T-helper 1 cell treated with Interleukin-12 subunit alpha and Interleukin-12 subunit beta and Interleukin-4 antibody, amounts not matched to agents 30 μg/mL and 1 μg/mL, for 36 hours (primary cell): ENCODE results near the gene VAC14.

Source experiments
- H3K27ac Mint-ChIP-seq: one replicate; pipeline ENCODE4 v1.8.0; 2021; ENCODE audit warnings: mild to moderate bottlenecking, mixed read lengths
- H3K27me3 Mint-ChIP-seq: one replicate; pipeline ENCODE4 v1.8.0; 2021; ENCODE audit warnings: low read depth, mixed read lengths
- H3K36me3 Mint-ChIP-seq: one replicate; pipeline ENCODE4 v1.8.0; 2021; ENCODE audit warnings: low read depth, mixed read lengths
- H3K4me1 Mint-ChIP-seq: one replicate; pipeline ENCODE4 v1.8.0; 2021; ENCODE audit warnings: low read depth, mixed read lengths
- H3K4me3 Mint-ChIP-seq: one replicate; pipeline ENCODE4 v1.8.0; 2021; ENCODE audit warnings: mild to moderate bottlenecking, moderate library complexity, mixed read lengths
- H3K9me3 Mint-ChIP-seq: one replicate; pipeline ENCODE4 v1.8.0; 2021; ENCODE audit warnings: mixed read lengths

VAC14 gene

DNA sequence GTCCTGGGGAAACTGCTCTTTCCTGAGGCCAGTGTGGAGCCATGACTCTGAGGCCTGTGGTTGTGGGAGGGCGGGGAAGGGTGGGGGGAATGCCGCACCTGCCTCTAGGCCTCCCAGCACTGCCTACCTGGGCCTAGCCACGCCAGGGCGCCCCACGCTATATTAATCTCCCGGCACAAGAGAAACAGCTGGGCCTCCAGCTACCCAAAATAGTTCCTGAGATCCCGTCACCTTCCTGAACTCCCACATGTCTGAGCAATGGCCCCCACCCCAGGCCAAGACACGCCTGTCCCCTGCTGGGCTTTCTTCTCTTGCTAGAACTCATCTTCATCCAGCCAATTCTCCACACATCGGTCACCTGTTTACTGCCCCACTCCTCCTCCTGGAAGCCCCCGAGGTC lies 102.1 kb downstream of the VAC14 start:
- Mint-ChIP-seq H3K36me3 (peaks cover 11% of the 10 kb centered on the region), H3K9me3 (no peaks in the 10 kb centered on the region), H3K27ac (no peak overlapping the region), H3K4me3 (no peak overlapping the region), H3K27me3 (no peaks in the 10 kb centered on the region), H3K4me1 (peaks cover 14% of the 10 kb centered on the region)

DNA sequence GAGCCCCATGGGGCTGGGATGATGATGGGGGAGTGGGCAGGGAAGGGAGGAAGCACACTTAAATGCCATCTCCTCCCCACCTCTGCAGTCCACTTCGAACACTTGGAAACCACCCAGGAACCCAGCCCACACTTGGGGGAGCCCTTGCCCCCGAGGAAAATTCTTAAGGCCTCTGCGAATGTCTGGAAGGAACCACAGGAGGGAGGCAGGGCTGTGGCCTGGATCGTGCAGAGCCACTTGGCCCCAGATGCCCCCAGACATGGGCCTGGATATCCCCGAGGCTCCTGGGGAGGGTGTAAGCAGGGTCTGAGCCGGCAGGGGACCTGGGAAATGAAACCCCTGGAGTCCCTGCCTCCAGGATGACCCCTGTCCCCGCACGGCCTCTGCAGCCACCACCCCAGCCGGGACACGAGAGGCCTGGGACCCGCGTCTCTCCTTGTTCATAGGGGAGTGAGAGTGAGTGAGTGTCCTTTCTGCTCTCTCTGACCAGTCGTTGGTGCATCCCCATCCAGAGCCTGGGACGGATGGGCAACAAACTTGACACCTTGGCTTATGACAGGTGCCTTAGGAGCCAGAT lies 103.3 kb downstream of the VAC14 start:
- peaks cover 11% of the 10 kb centered on the region for H3K36me3 Mint-ChIP-seq
- H3K9me3 Mint-ChIP-seq: no peaks in the 10 kb centered on the region
- H3K4me1 Mint-ChIP-seq: peaks cover 14% of the 10 kb centered on the region
- H3K4me3 Mint-ChIP-seq: no peak overlapping the region
- H3K27me3 Mint-ChIP-seq: no peaks in the 10 kb centered on the region
- H3K27ac Mint-ChIP-seq: no peak overlapping the region

DNA sequence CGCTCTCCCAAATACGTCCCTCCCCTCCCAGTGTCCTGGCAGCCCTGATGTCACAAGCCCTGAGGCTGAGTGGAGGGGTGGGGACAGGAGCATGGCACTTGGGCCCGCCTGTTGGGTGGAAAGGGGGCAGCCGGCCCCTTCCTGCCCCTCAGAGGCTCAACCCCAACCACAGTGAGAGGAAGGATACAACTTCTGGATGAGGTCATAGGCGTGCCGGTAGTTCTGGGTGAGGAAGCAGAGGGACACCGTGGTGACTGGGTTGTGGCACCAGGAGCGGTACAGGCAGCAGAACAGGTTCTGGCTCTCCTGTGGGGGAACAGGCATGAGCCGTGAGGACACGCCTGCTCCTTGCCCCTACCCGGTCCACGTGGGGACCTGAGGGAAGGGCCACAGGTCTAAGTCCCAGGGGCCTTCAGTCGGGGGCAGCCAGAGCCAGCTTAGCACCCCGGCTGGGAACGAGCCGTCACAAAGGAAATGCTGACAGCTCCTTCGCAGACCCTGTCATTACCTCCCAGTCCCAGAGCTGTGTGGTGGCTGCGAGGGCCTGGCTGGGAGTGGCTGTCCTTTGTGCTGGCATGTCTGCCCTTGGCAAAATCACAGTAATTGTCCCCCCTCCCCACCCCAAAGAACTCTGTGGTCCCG lies 103.9 kb downstream of the VAC14 start:
- Mint-ChIP-seq H3K36me3 (peaks cover 11% of the 10 kb centered on the region), H3K9me3 (no peaks in the 10 kb centered on the region), H3K27me3 (no peaks in the 10 kb centered on the region), H3K27ac (peak overlapping the region; percentile 59), H3K4me3 (no peak overlapping the region), H3K4me1 (peaks cover 14% of the 10 kb centered on the region)

DNA sequence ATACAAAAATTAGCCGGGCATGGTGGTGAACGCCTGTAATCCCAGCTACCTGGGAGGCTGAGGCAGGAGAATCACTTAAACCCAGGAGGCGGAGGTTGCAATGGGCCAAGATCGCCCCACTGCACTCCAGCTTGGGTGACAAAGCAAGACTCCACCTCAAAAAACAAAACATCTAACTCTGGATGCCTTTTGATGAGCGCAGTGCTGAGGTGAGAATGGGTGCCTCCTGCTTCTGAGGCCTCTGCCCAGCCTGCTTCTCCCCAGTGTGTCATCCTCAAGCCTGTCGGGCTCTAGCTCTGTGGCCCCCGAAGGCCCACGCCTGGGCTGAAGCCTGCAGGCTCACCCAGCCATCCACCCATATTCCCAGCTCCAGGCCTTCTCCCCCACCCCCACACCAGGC lies 104.6 kb downstream of the VAC14 start:
- no peaks in the 10 kb centered on the region for H3K9me3 Mint-ChIP-seq
- H3K36me3 Mint-ChIP-seq: peaks cover 11% of the 10 kb centered on the region
- no peak overlapping the region for H3K4me3 Mint-ChIP-seq
- H3K27ac Mint-ChIP-seq: peak overlapping the region; percentile 38
- peaks cover 14% of the 10 kb centered on the region for H3K4me1 Mint-ChIP-seq
- H3K27me3 Mint-ChIP-seq: no peaks in the 10 kb centered on the region

DNA sequence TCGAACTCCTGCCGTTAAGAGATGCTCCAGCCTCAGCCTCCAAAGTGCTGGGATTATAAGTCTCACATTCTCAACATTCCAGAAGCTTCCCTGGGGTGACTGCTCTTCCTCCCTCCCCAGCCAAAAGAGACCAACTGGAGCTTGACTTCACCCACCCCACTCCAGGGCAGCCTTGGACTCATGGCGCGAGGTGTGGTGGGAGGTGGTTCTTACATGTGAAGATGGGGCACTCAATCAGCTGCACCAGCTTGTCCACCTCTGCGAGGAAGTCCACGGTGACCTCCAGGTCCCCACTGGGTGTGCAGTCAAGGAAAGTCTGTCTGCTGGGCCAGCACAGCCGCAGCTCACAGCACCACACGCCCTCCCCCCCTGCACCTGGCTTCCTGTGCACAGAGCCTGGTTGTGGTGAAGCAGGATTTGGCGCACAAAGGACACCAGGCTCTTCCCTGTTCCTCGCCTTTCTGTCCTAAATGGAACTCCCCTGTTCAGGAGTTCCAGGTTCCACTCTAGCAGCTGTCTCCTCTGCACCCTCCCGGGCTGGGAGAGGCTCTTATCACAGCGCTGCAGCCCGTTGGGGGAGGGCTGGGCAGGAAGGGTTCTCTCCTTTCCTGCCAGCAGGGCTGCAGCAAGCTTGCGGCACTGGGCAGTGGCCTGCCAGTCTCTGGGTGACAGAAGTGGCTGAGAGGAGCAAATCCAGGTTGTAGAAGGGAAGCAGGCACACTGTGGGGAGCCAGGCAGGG lies 105.5 kb downstream of the VAC14 start:
- peaks cover 11% of the 10 kb centered on the region for H3K36me3 Mint-ChIP-seq
- no peaks in the 10 kb centered on the region for H3K9me3 Mint-ChIP-seq
- H3K4me3 Mint-ChIP-seq: peak overlapping the region; percentile 55
- H3K27me3 Mint-ChIP-seq: no peaks in the 10 kb centered on the region
- H3K27ac Mint-ChIP-seq: peak overlapping the region; percentile 45
- peaks cover 14% of the 10 kb centered on the region for H3K4me1 Mint-ChIP-seq

DNA sequence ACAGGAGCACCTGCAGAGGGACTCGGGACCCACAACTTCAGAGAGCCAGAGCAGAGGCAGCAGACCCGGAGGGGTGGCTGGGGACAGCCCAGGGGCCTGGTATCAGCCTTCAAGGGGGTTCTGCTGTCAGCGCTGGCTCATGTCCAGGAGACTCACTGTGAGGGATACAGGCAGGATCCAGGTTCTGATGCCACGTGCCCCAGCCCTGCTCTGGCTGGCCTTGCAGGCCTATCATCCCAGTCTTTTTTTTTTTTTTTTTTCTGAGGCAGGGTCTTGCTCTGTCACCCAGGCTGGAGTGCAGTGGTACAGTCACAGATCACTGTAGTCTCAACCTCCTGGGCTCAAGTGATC lies 106.1 kb downstream of the VAC14 start:
- Mint-ChIP-seq H3K4me1 (peaks cover 14% of the 10 kb centered on the region), H3K36me3 (peaks cover 11% of the 10 kb centered on the region), H3K4me3 (no peak overlapping the region), H3K27ac (no peak overlapping the region), H3K9me3 (no peaks in the 10 kb centered on the region), H3K27me3 (no peaks in the 10 kb centered on the region)

DNA sequence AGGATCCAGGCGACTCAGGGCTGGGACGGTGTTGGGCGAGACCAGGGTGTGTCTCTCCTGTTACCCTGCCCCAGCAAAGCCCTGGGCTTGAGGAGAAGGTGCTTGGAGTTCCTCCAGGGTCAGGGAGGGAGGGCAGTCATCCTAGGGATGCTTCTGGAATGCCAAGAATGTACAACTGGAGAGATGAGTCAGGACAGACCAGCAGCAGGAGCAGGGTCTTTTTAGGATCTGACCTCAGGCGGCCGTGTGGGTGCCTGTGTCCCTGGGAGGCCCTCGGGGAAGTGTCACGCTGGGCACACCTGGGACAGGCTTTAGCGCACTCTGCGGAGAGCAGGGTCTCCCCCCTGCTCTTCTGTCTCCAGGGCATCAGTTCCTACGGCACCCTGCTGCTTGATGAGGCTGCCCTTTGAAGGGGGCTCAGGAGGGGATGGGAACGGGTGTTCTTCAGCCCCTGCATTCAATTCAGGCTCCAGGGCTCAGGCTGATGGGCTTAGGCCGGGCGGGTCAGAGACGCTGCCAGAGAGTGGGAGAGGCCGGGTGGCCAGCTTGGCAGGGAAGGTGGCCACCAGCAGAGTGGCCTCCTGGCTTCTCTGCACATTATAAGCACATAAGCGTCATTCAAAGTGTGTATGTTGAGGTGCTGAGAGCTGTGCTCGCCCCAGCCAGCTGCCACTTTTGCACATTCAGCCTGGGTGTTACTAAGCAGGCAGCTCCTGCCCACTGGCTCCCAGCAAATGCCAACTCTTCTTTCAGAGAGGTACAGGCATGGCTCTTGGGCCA lies 106.7 kb downstream of the VAC14 start:
- H3K27me3 Mint-ChIP-seq: no peaks in the 10 kb centered on the region

DNA sequence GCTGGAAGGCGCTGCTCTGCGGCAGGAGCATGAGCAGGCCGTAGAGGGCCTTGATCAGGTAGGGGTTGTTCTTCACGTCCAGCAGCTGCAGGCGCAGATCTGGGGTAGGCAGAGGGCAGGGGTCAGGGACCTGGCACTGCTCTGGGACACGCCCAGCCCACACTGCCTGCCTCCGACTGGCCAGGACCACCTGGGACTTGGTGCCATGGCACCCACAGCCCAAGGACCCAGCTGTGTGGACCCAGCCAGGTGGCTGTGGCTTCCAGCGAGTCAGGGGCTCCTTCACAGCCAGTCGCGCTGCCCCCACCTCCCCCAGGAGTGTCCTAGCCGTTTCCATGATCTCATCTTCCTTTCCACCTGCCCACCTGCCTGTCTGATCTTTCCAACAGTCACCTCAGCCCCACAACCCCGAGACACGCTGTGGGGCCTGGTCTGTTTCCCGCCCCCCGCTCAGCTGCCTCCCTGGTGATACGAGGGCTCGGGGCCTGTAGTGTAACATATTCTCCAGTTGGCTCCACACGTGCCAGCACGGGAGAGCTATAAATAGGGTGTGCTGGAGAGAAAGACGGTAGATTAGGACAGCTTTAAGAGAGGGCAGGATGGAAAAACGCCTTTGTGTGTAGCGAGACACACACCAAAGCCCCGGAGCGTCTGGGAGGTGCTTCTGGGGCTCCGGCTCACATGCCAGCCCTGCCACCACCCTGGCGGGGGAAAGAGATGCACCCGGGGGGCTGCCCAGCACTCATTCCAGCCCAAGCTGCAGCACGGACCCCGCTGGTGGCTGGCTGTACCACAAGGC lies 107.9 kb downstream of the VAC14 start:
- Mint-ChIP-seq H3K9me3 (no peaks in the 10 kb centered on the region), H3K27ac (no peak overlapping the region), H3K4me3 (no peak overlapping the region), H3K4me1 (peaks cover 16% of the 10 kb centered on the region), H3K27me3 (no peaks in the 10 kb centered on the region), H3K36me3 (peaks cover 5% of the 10 kb centered on the region)

More for the DNA sequence above, 106.7 kb downstream of the VAC14 start:
- Mint-ChIP-seq H3K27ac (no peak overlapping the region), H3K36me3 (peaks cover 9% of the 10 kb centered on the region), H3K9me3 (no peaks in the 10 kb centered on the region), H3K4me3 (no peak overlapping the region), H3K4me1 (peaks cover 16% of the 10 kb centered on the region)

DNA sequence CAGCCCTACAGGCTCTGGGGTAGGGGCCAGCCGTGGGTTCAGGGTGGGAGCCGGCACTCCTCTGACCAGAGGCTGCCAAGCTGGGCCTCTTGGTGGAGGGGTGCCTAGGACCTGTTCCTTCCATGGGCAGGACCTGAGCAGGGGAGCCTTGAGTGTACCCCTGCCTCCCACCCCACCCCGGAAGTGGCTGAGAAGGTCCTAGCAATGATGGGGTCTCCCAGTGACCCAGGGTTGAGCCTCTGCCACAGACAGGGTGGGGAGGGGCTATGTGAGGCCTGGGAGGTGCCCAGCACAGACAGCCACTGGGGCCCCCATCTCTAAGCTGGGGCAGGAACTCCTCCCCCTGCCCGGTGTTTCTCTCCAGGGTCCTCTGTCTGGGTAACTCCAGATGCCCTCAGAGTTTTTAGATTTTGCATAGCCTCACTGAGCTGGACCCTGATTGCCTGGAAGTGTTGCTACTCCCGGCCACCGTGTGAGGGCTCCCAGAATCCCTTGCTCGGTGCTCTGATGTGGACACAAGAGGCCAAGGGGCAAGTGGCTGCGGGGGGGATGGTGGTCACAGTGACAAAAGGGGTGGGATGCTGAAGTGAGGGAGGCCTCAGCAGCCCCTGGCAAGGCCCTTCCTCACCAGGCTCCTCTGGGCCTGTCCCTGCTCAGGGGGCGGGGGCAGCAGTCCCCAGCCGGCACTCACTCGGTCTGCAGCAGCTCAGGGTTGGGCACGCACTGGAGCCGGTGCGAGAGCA lies 108.7 kb downstream of the VAC14 start:
- no peak overlapping the region for H3K27ac Mint-ChIP-seq

DNA sequence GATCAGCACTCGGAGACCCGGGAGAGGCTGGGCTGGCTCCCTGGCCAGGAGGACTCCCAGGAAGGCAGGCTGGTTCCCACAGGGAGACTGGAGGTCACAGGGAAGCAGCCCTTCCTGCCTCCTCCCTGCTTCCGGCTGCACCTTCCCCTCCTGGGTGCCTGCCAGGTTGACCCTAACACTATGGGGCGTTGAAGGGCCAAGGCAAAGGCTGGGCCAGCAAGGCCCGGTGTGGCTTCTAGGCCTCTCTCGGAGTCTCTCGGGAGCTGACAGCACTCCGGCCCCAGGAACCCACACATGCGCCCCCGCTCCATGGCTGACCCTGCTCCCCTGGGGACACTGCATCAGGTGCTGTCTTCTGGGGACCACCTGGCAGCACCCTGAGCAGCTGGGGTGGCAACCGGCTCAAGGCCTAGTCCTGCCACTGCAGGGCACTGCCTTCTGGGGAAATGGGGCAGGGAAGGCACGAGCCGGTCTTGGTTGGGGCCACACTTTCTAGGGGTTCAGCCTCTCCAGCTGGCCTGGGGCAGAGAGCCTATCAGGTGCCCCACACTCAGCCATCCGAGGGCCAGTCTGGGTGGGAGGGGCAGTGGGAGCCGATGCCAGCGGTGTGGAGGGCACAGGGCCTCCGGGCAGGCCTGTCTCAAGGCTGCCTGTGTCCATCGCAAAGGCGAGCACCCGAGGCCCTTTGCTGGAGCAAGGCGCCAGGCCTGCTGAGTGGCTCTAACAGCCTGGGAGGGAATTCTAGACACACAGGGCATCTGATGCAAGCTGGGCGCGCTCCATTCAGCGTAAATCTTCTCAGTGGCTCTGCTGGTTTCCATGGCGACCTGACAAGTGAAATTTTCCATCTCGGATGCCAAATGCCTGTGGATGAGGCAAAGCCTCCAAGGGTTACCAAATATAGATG lies 109.5 kb downstream of the VAC14 start:
- H3K9me3 Mint-ChIP-seq: no peaks in the 10 kb centered on the region
- H3K27ac Mint-ChIP-seq: no peak overlapping the region
- no peak overlapping the region for H3K4me3 Mint-ChIP-seq
- peaks cover 14% of the 10 kb centered on the region for H3K4me1 Mint-ChIP-seq
- H3K27me3 Mint-ChIP-seq: peaks cover 9% of the 10 kb centered on the region
- H3K36me3 Mint-ChIP-seq: peaks cover 5% of the 10 kb centered on the region

More for the DNA sequence above, 108.7 kb downstream of the VAC14 start:
- H3K36me3 Mint-ChIP-seq: peaks cover 5% of the 10 kb centered on the region
- no peaks in the 10 kb centered on the region for H3K9me3 Mint-ChIP-seq
- peaks cover 2% of the 10 kb centered on the region for H3K27me3 Mint-ChIP-seq
- no peak overlapping the region for H3K4me3 Mint-ChIP-seq
- H3K4me1 Mint-ChIP-seq: peaks cover 18% of the 10 kb centered on the region

DNA sequence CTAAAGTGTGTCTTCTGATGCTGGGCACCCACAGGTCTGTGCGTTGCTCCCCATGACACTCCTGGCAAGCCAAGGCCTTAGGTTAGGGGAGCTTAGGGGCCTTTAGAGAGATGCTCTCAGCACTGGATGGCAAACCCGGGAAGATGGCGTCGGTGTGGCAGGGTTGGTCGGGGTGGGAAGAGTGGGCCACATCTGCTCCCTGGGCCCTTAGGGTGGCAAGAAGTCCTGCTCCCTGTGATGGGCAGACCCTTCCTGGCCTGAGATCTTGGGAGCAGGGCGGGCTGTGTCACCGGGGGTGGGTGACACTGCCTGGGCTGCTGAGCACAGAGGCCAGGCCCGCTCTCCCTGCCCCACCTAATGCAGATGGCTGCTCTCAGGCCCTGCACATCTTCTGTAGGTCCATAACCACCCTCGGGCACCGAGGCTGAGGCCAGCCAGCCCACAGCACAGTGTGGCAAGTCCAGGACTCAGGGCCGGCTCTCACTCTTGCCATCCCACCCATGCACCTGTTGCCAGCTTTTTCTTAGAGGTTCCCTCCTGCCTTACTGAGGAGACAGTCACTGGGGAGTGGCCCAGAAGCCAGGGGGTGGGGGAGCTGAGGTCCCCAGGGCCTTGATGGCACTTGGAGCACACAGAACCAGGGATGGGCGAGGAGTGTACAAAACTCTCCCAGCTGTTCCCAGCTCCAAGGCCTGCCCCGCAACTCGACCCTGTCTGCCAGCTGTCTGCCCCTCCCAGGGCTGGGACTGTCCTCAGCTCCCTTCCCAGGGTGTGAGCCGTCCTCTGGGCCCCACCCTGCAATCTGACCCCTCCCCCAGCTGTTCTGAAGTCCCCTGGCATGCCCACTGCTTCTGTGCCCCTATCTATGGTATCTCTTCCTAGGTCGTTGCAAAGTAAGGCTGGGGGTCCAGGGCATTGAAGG lies 110.7 kb downstream of the VAC14 start:
- H3K4me3 Mint-ChIP-seq: no peak overlapping the region
- H3K4me1 Mint-ChIP-seq: peaks cover 5% of the 10 kb centered on the region
- H3K27me3 Mint-ChIP-seq: peaks cover 13% of the 10 kb centered on the region
- no peak overlapping the region for H3K27ac Mint-ChIP-seq
- peaks cover under 1% of the 10 kb centered on the region for H3K36me3 Mint-ChIP-seq
- H3K9me3 Mint-ChIP-seq: no peaks in the 10 kb centered on the region
